GM12891 (cell line): ENCODE data around the gene TGFB3.
A peak's percentile ranks its signal among the peaks of the same experiment; 100 is the strongest.

Experiments used
- DNase-seq: peaks from one replicate; pipeline ENCODE4 v3.0.0; 2011; ENCODE audit warnings: low spot score; ENCODE audit not compliant: insufficient read length
- FAIRE-seq: peaks from 2 replicates; lab custom pipeline; 2011; peaks lifted over from hg19 to GRCh38; lab: Jason Lieb, UNC
- PAX5 ChIP-seq: IDR thresholded peaks from 2 replicates; pipeline ENCODE4 v1.6.1; 2011; ENCODE audit warnings: low read length, moderate library complexity, mild to moderate bottlenecking; ENCODE audit not compliant: insufficient read depth, severe bottlenecking
- POLR2A ChIP-seq: IDR thresholded peaks from 2 replicates; pipeline ENCODE4 v1.6.1; 2011; ENCODE audit warnings: low read depth, low read length, control low read depth
- POLR2AphosphoS5 ChIP-seq: IDR thresholded peaks from 2 replicates; pipeline ENCODE4 v1.6.1; 2011; ENCODE audit warnings: low read depth, low read length, control low read depth
- POU2F2 ChIP-seq: IDR thresholded peaks from 2 replicates; pipeline ENCODE4 v1.6.1; 2011; ENCODE audit warnings: low read depth, mild to moderate bottlenecking, control low read depth, low read length, moderate library complexity
- SPI1 ChIP-seq: IDR thresholded peaks from 2 replicates; pipeline ENCODE4 v1.6.1; 2011; ENCODE audit warnings: low read depth, low read length, control low read depth
- TAF1 ChIP-seq: IDR thresholded peaks from 2 replicates; pipeline ENCODE4 v1.6.1; 2011; ENCODE audit warnings: low read depth, low read length, control low read depth

TGFB3 gene

GRCh38 chr14:75967866-75968265 is 13.9 kb downstream of the TGFB3 start:
- DNase-seq = no peak
- no peak for TF ChIP-seq POLR2A
- no peak for FAIRE-seq

- FAIRE-seq (no peak), DNase-seq (no peak)
- no peak for TF ChIP-seq POLR2A
- TF ChIP-seq POU2F2 = no peak
- TF ChIP-seq TAF1 = no peak
- TF ChIP-seq POLR2AphosphoS5 = no peak
- TF ChIP-seq PAX5 = no peak
- no peak for TF ChIP-seq SPI1
These were observed 20.1 kb downstream of the TGFB3 start for GRCh38 chr14:75961662-75962061.

GRCh38 chr14:75960231-75960630 is 21.6 kb downstream of the TGFB3 start:
- peak; percentile 84 for FAIRE-seq
- TF ChIP-seq SPI1 (no peak), POLR2A (no peak), POU2F2 (no peak), POLR2AphosphoS5 (no peak), PAX5 (no peak), TAF1 (no peak)
- no peak for DNase-seq

- TF ChIP-seq POU2F2 = no peak
- no peak for TF ChIP-seq SPI1
- TF ChIP-seq PAX5 = no peak
- TF ChIP-seq TAF1 = no peak
- no peak for TF ChIP-seq POLR2AphosphoS5
- no peak for TF ChIP-seq POLR2A
- DNase-seq = no peak
- no peak for FAIRE-seq
These were observed 22.8 kb downstream of the TGFB3 start for GRCh38 chr14:75959031-75959430.

GRCh38 chr14:75952489-75952888 is 29.3 kb downstream of the TGFB3 start:
- TF ChIP-seq TAF1 (no peak), PAX5 (no peak), POLR2A (no peak), POLR2AphosphoS5 (no peak), POU2F2 (no peak), SPI1 (no peak)
- FAIRE-seq (no peak), DNase-seq (no peak)

- DNase-seq (no peak), FAIRE-seq (no peak)
- TF ChIP-seq TAF1 (no peak), SPI1 (no peak), PAX5 (no peak), POU2F2 (no peak), POLR2AphosphoS5 (no peak), POLR2A (no peak)
These were observed 35.0 kb downstream of the TGFB3 start for GRCh38 chr14:75946785-75947184.

- DNase-seq (no peak), FAIRE-seq (no peak)
These were observed 37.1 kb downstream of the TGFB3 start for GRCh38 chr14:75944607-75945241.

GRCh38 chr14:75941030-75941429 is 40.8 kb downstream of the TGFB3 start:
- no peak for FAIRE-seq

More at GRCh38 chr14:75944607-75945241, 37.1 kb downstream of the TGFB3 start:
- TF ChIP-seq TAF1 (no peak), POLR2AphosphoS5 (no peak), SPI1 (no peak), POLR2A (no peak), PAX5 (no peak), POU2F2 (no peak)

GRCh38 chr14:75939200-75939599 is 42.6 kb downstream of the TGFB3 start:
- no peak for FAIRE-seq
- TF ChIP-seq POLR2A = no peak
- no peak for TF ChIP-seq PAX5
- no peak for TF ChIP-seq POU2F2
- no peak for TF ChIP-seq SPI1
- TF ChIP-seq POLR2AphosphoS5 = no peak
- TF ChIP-seq TAF1 = no peak

More at GRCh38 chr14:75941030-75941429, 40.8 kb downstream of the TGFB3 start:
- no peak for DNase-seq
- TF ChIP-seq SPI1 (no peak), POLR2AphosphoS5 (no peak), POU2F2 (no peak), TAF1 (no peak)

GRCh38 chr14:75934998-75935628 is 46.7 kb downstream of the TGFB3 start:
- DNase-seq (no peak), FAIRE-seq (no peak)

More at GRCh38 chr14:75939200-75939599, 42.6 kb downstream of the TGFB3 start:
- DNase-seq = no peak

More at GRCh38 chr14:75934998-75935628, 46.7 kb downstream of the TGFB3 start:
- TF ChIP-seq PAX5 = no peak
